ENCODE measurements around the gene LAMA3. TPM values are rescaled to one million over a fixed set of nuclear protein-coding genes. Genes with fewer than 3 reads are reported as not detected.

Gene LAMA3
- total and polyA plus RNA-seq, 8 donors = 4.3 to 182 (median 26.6) TPM

DNA sequence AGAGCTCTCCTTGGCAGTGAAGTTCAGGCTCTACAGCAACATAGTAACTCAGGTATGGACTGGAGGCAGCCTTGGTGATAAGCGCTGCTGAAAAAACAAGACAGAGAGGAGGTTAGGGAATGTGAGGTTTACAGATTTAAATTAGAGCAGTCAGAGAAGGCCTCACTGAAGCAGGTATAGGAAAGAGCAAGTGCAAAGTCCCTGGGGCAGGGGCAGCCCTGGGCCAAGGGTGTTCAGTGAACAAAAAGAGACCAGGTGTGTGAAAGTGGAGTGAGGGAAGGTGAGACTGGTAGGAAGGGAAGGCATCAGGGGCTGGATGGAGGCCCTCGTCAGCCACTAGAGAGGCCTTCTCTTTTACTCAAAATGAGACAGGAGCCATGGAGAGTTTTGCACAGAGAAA, 89.6 kb downstream of the LAMA3 start:
- Histone ChIP-seq H3K9me3 (no peaks in the 10 kb centered on the region), H3K4me1 (peaks cover 0 to 7% (median 0%) of the 10 kb centered on the region in 4 donors), H3K36me3 (no peaks in the 10 kb centered on the region), H3K27ac (no peak overlapping the region), H3K4me3 (no peak overlapping the region), H3K27me3 (no peaks in the 10 kb centered on the region)
- TF ChIP-seq POLR2A (IDR thresholded peaks at IDR 0.05) (no peak), CTCF (IDR thresholded peaks at IDR 0.05) (no peak), POLR2AphosphoS5 (IDR thresholded peaks at IDR 0.05) (no peak)
- no peak for DNase-seq
- 93 to 96% (median 94%) methylated on average over 2 of the region's 2 CpGs for WGBS, 5 donors
- intact Hi-C loops (cut with DNase I; ENCODE audit: low total_unique reads) = no loop called here

- Histone ChIP-seq H3K27ac (no peak overlapping the region), H3K36me3 (peaks cover 0 to 9% (median 2%) of the 10 kb centered on the region in 4 donors), H3K9me3 (no peaks in the 10 kb centered on the region), H3K4me1 (peaks cover 0 to 7% (median 0%) of the 10 kb centered on the region in 4 donors), H3K4me3 (no peak overlapping the region), H3K27me3 (no peaks in the 10 kb centered on the region)
- intact Hi-C loops (cut with DNase I; ENCODE audit: low total_unique reads) = no loop called here
- WGBS, 5 donors = 72 to 77% (median 75%) methylated on average over 4 to 5 of the region's 5 CpGs
- no peak for DNase-seq
- no peak for TF ChIP-seq POLR2A (IDR thresholded peaks at IDR 0.05)
- TF ChIP-seq CTCF (IDR thresholded peaks at IDR 0.05) = no peak
- TF ChIP-seq POLR2AphosphoS5 (IDR thresholded peaks at IDR 0.05) = no peak
- no peak for TF ChIP-seq EP300 (IDR thresholded peaks at IDR 0.05)
These were observed 90.5 kb downstream of the LAMA3 start for GRCh38 chr18:23779696-23780303.

DNA sequence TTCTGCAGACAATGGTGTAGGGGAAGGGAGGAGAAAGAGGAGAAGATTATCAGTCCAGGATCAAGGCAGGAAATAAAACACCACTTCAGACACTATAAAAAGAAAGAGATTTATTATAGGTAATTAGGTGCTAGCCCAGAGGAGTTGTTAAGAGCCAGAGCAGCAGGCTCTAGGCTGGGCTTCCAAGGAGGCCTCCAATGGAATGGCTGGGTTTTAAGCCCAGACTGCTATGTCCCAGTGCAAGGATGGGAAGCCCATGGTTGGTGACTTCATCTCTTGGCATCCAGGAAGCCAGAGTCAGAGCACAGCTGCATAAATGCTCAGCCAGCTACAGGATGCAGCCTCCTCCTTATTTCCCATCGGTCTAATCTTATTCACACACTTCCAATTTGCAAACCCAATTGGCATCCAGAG, 95.6 kb downstream of the LAMA3 start:
- H3K27me3 ChIP-seq = no peaks in the 10 kb centered on the region
- peaks cover 0 to 2% (median 0%) of the 10 kb centered on the region in 4 donors for H3K4me1 ChIP-seq
- TF ChIP-seq CTCF (IDR thresholded peaks at IDR 0.05) (no peak), POLR2A (IDR thresholded peaks at IDR 0.05) (no peak), EP300 (IDR thresholded peaks at IDR 0.05) (no peak), POLR2AphosphoS5 (IDR thresholded peaks at IDR 0.05) (no peak)
- H3K27ac ChIP-seq = no peak overlapping the region
- DNase-seq = peak in 1 of 2 donors; percentile 22
- intact Hi-C loops (cut with DNase I; ENCODE audit: low total_unique reads) = no loop called here
- peaks cover 0 to 13% (median 5%) of the 10 kb centered on the region in 4 donors for H3K9me3 ChIP-seq
- 40 to 75% (median 58%) methylated on average over 1 of the region's 1 CpG for WGBS, 5 donors
- H3K4me3 ChIP-seq = no peak overlapping the region
- peaks cover 0 to 20% (median 13%) of the 10 kb centered on the region in 4 donors for H3K36me3 ChIP-seq

DNA sequence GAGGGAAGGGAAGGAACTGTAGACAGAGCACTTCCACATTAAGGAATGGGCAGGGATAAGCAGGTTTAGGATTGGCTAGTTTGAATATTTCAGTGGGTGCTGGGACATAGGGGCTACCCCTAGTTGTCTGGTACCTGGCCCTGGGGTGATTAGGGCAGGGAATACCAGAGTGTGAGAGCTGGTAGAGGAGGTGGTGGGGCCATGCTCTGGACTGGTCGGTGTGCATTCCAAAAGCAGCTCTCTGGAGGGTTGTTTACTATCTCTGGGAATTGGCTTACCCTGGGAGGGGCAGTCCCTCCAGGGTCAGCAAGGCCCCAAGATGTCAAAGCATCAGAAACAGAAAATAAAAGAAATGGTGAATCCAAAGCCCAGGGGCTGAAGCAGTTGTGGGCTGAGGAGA, 103.8 kb downstream of the LAMA3 start:
- no peak for TF ChIP-seq POLR2AphosphoS5 (IDR thresholded peaks at IDR 0.05)
- TF ChIP-seq CTCF (IDR thresholded peaks at IDR 0.05) = no peak
- TF ChIP-seq POLR2A (IDR thresholded peaks at IDR 0.05) = no peak
- no peak for TF ChIP-seq EP300 (IDR thresholded peaks at IDR 0.05)
- H3K27ac ChIP-seq = no peak overlapping the region
- no peak overlapping the region for H3K4me3 ChIP-seq
- no peaks in the 10 kb centered on the region for H3K4me1 ChIP-seq
- intact Hi-C loops (cut with DNase I; ENCODE audit: low total_unique reads) = no loop called here
- no peaks in the 10 kb centered on the region for H3K9me3 ChIP-seq
- H3K27me3 ChIP-seq = no peaks in the 10 kb centered on the region
- 33 to 69% (median 56%) methylated on average over 1 of the region's 1 CpG for WGBS, 5 donors
- DNase-seq = no peak
- peaks cover 0 to 7% (median 0%) of the 10 kb centered on the region in 4 donors for H3K36me3 ChIP-seq
